ENCODE data around the gene NLRP11.

DNA sequence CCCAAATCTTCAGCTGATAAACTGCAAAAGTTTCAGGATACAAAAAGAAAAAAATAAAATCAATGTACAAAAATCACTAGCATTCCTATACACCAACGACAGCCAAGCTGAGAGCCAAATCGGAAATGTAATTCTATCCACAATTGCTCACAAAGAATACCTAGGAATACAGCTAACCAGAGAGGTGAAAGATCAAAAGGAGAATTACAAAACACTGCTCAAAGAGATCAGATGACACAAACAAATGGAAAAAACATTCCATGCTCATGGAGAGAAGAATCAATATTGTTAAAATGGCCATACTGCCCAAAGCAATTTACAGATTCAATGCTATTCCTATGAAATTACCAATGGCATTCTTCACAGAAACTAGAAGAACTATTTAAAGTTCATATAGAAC, 29.5 kb downstream of the NLRP11 start:
- TF ChIP-seq, protein P1, sequence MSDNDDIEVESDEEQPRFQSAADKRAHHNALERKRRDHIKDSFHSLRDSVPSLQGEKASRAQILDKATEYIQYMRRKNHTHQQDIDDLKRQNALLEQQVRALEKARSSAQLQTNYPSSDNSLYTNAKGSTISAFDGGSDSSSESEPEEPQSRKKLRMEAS (CRISPR knock-in tag; IDR thresholded peaks at IDR 0.05) = no peak
- no peak for TF ChIP-seq ATF1 (CRISPR knock-in tag; IDR thresholded peaks at IDR 0.05)
- TF ChIP-seq, protein P2, sequence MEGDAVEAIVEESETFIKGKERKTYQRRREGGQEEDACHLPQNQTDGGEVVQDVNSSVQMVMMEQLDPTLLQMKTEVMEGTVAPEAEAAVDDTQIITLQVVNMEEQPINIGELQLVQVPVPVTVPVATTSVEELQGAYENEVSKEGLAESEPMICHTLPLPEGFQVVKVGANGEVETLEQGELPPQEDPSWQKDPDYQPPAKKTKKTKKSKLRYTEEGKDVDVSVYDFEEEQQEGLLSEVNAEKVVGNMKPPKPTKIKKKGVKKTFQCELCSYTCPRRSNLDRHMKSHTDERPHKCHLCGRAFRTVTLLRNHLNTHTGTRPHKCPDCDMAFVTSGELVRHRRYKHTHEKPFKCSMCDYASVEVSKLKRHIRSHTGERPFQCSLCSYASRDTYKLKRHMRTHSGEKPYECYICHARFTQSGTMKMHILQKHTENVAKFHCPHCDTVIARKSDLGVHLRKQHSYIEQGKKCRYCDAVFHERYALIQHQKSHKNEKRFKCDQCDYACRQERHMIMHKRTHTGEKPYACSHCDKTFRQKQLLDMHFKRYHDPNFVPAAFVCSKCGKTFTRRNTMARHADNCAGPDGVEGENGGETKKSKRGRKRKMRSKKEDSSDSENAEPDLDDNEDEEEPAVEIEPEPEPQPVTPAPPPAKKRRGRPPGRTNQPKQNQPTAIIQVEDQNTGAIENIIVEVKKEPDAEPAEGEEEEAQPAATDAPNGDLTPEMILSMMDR (IDR thresholded peaks at IDR 0.05) = no peak
- TF ChIP-seq ZNF232 (CRISPR knock-in tag; IDR thresholded peaks at IDR 0.05) = no peak

Measured in WTC11 (cell line).